Fibroblast of the conjunctiva (primary cell): ENCODE data around the gene RBCK1.
"Not testable (repeated sequence)": the region's sequence is repeated elsewhere in the genome, so short reads cannot be mapped to it uniquely, and the experiment has no call there.

ENCODE experiments used
- DNase-seq: peaks from one replicate; pipeline ENCODE4 v3.0.0-alpha.2; 2010; ENCODE audit warnings: low read depth

Gene RBCK1

DNA sequence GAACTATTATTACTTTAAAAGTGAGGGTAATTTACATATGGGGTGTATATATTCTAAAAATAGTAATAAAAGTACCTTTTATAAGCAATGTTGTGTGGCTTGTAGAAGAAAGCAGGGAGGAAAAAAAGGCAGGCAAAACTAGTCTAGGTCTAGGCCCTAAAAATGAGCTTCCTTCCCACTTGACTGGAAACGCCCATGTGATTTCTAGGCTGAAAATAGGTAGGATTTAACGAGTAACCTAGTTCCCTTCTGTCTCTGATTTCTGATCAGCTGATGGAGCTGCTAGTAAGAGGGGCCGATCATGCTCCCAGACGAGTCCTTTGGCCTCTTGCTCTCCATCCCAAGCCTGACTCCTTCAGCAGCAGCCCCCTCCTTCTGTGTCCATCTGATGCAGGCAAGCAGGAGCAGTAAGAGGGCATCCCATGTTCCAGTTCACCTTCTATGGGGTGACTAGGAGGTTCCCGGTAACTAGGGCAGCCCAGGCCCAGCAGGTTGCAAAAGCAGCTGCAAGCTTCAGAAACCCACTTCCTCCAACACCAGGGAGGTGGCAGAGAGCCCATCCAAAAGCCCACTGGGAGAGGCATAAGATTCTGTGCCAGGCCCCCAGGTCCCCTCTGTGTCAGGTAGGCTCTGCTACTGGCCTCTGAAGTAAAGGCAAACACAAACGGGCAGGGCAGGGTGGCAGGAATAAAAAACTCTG is 29.8 kb downstream of the RBCK1 start:
- DNase-seq, result no peak

DNA sequence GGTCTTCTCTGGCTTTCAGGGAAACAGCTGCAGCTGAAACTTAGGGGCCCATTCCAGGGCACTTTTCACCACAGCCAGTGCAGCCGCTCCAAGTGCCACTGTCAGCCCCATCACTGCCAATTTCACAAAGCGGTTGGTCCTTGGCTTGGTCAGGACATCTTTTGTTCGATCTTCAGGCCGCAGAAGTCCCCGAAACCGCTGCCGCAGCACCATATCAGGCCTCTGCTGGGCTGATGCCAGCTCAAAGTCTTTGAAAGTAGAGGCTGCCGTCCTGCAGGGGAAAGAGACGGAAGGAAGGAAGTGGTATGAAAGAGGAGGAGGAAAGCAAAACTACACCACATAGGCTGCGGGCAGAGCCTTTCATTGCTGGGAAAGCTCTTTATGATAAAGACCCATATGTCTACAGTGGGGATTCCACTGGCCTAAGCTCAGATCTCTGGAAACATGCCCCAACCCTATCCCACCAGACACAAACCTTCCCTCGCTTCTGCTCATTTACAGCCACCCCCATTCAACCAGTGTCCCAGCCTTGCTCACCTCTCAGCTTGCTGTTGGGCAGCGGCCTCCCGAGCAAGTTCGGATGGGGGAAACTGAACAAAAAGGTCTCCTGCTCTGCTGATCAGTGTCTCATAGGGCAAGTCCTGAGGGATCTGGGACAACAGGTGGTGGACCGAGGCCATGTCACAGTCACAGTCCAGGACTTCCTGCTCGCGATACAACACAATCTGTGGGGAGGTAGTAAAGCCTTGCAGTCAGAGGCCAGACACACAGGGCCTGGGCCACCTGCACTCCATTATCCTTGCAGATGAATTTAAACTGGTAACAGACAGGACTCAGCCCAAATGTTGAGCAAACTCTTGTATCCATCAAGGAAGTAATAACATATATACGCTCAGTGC is 30.7 kb downstream of the RBCK1 start:
- no peak for DNase-seq

DNA sequence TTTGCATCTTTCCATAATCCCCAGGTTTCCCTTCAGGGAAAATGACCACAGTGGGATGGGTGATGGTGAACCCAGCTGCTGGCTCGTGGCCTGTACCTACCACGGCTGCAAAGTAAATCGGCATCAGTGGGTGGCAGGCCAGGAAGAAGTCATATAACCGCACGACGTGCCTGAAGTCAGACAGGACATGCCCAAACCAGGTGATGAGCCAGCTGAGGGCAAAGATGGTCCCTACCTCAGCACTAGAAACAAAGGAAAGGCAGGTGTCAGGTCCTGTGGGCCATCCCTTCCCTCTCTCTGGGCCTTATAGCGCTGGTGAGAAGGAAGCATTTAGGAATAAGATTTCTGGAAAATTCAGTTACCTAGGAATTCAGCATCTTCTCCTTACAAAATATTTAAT is 32.0 kb downstream of the RBCK1 start:
- DNase-seq, result no peak

DNA sequence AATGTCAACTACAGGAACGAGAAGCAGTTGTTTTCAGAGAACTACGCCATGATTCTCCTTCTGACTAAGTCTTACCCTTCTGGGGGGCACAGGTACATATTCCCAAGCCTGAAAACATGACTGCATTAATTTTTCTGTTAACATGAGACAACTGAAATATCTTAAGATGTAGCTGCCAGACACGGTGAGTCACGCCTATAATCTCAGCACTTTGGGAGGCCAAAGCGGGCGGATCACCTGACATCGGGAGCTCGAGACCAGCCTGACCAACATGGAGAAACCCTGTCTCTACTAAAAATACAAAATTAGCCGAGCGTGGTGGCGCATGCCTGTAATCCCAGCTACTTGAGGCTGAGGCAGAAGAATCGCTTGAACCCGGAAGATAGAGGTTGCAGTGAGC is 32.5 kb downstream of the RBCK1 start:
- no peak for DNase-seq

DNA sequence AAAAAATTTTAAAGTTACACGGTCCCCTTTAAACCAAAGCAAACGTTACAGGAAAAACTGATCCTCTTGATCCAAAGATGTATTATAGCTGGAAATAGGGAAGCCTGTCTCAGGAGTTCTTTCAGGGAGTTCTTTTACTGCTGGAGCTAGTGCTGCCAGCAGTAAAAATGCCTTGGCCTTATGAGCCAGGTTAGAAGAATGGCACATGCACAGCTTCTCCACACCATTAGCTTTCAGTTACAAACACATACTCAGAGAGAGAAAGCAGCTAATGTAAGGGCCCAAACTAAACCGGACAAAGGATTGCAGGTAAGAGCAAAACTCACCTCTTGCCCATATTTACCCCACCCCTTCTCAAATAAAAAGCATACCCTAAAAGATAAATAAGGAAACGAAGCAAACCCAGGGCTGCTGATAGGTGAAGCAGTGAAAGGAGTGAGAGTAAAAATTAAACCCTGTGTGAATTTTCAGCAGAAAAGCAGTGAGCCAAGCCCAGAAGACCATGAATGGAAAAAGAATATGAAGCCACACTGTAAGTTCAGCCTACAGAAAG is 35.2 kb downstream of the RBCK1 start:
- no peak for DNase-seq

DNA sequence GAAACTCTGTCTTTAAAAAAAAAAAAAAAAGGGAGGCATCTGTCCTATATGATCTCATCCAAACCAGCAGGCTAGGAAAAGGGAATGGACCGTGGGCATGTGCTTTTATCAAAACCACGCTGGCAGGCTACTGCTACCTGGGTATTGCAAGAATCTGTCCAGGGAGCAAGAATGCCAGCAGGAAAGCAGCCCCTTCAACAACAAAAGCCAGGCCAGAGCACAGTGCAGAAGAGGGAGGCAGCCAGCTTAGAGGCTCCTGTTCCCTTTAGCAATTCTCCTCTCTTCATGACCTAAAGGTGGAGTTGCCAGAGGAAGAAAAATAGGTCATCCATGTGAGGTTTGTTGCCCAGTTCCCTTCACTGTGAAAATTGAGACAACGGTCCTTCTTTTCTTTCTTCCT is 36.0 kb downstream of the RBCK1 start:
- no peak for DNase-seq

DNA sequence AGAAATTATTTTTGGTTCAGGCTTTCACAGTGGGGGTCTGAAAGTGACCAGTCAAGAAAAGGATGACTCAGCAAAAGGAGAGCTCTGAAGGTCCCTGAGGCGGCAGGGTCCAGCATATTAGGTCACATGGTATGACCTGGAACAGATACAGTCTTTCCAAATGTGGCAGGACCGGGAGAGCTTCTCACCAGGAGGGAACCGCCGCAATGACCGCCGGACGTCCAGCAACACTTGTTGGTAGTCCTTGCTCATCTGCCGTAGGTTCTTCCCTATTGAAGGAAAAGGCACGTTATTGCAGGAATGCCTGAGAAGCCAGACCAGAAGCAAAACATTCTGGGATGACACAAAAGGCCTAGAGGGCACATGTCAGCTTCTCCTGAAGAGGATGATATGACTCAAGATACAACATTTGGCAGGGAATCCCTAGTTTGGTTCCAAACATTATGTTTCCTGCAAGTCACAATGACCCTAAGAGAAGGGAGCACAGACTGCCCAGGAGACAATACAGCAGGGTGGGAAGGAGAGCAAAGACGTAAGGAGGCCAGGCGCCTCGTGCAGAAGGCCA is 36.8 kb downstream of the RBCK1 start:
- DNase-seq, result no peak

DNA sequence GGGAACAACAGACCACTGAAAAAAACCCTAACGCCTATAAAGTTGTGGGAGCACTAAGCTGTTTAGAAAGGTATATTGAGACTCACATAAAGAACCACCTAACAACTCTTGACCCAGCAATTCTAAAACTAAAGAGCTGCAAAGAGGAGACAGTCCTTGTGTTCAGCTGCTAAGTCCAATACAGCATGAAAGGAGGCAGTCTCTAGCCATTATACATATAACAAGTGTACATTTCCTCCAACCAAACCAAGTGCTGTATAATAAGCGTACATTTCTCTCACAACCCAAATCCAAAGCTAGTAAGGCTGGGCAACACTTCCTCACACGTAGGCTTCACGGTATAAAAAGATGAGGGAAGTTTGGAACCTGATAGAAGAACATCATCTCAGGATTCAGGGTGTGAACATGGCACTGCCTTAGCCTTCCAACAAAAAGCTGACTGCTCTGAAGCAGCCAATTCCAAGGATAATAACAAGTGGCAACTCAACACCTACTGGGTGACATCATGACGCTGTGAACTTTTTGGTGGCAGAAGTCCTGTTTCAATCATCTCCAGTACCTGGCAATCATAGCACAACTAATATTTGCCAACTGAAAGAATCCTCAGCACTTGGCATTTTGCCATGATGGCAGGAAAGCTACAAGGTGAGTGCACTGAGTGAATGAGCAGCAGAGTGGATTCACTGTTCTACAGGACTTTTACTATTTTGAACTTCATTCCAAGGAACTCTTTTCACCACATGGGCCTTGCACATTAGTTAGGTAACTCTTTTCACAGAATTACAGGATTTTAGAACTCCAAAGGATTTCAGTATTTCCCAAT is 37.6 kb downstream of the RBCK1 start:
- DNase-seq, result no peak

DNA sequence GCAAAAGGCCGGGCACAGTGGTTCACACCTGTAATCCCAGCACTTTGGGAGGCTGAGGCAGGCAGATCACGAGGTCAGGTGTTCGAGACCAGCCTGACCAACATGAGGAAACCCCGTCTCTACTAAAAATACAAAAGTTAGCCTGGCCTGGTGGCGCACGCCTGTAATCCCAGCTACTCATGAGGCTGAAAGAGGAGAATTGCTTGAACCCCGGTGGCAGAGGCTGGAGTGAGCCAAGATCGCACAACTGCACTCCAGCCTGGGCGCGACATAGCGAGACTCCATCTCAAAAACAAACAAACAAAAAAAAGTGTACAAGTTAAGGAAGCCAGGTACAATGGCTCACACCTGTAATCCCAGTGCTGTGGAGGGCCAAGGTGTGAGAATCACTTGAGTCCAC is 43.9 kb downstream of the RBCK1 start:
- DNase-seq, result not testable (repeated sequence)

DNA sequence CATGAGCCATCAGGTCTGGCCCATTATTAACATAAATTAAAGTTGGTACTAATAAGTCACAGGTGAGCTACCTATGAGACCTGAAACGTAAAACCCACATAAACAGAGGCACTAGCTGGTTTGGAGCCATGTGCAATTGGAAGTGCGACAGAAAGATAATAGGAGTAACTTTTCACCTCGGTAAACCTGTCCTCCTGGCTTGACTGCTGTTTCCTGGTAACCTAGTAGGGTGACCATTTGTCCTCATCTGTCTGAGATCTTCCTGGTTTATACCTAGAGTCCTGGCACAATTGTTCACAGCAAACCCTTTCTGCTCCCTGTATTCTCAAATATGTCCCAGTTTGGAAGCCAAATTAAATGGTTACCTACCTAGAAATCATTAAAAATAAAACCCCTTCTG is 46.9 kb downstream of the RBCK1 start:
- no peak for DNase-seq

DNA sequence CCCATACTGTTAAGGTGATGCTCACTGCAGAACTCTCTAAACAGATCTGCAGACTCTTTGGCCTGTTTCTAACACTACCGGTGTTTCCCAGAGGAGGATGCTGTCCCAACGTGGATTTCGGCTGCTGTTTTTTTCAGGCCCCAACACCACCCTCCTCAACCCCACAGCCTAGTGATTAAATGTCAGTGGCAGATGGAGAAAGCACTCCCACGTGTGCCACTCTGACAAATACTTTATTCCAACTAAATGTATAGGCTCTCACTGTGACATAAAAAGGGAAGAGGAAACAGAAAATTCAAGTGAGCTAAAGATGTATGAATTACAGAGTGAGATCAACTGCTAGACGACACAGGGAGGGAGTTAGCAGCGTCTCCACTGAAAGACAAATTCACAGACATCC is 50.7 kb downstream of the RBCK1 start:
- DNase-seq, result no peak

DNA sequence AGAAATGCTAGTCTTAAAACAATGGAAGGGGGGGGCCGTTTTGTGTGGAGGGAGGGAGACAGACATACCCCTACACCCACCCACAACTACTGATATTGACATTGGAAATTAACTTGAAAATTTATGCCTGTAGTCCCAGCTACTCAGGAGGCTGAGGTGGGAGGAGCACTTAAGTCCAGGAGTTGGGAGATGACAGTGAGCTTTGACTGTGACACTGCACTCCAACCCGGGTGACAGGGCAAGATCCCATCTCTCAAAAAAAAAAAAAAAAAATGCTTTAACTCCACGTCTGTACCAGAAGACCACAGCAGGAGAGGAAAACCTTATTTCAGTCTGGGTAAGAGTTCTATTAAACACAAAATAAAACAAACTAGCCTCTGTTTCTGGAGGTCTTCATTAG is 52.1 kb downstream of the RBCK1 start:
- no peak for DNase-seq

DNA sequence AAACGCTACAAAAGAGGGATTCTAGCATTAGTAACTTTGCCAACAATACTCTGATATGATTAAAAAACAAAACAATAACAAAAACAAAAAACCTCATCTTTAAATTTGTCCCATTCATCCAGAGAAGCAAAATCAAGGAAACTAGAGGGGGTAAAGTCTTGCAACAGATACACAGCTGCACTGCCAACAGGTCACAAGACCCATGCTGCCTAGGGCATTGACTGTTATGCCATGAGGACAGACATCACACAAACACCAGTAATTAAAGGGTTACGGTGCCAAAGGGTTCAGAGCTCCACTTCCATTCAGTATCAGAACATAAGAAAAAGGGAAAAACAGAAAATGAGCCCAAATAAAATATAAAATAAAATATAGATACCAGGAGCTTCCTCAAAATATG is 52.6 kb downstream of the RBCK1 start:
- DNase-seq, result no peak

DNA sequence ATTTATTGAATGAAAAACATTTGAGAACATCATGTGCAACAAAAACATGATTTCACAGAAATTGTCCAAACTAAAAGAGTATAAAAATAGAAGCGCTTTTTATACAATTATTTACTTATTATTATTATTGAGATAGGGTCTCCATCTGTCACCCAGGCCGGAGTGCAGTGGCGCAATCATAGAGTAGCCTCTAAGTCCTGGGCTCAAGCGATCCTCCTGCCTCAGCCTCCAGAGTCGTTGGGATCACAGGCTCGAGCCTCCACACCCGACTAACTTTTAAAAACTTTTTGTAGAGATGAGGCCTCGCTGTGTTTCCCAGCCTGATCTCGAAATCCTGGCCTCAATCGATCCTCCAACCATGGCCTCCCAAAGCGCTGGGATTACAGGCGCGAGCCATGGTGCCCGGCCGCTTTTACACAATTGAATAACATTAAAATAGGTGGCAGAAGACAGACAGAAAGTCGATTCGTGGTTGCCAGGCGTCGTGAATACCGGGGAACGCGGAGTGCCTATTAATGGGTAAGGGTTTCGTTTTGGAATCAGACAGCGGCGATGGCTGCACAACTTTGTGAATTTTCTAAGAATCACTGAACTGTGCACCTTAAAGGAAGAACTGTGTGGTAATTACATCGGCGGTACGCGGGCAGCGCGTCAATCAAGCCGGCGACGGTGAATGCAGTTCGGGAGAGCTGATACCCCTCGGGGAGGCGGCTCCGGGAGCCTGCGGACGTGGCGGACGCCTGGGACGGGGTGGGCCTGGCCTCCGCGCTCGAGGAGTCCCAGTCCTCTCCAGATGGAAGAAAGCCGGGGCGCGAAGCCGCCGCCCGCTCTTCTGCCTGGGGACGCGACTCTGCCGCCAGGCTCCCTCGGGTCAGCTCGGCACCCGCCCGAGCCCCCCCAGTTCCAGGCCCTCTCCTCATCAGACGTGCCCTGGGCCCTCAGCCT is 53.4 kb downstream of the RBCK1 start:
- no peak for DNase-seq

DNA sequence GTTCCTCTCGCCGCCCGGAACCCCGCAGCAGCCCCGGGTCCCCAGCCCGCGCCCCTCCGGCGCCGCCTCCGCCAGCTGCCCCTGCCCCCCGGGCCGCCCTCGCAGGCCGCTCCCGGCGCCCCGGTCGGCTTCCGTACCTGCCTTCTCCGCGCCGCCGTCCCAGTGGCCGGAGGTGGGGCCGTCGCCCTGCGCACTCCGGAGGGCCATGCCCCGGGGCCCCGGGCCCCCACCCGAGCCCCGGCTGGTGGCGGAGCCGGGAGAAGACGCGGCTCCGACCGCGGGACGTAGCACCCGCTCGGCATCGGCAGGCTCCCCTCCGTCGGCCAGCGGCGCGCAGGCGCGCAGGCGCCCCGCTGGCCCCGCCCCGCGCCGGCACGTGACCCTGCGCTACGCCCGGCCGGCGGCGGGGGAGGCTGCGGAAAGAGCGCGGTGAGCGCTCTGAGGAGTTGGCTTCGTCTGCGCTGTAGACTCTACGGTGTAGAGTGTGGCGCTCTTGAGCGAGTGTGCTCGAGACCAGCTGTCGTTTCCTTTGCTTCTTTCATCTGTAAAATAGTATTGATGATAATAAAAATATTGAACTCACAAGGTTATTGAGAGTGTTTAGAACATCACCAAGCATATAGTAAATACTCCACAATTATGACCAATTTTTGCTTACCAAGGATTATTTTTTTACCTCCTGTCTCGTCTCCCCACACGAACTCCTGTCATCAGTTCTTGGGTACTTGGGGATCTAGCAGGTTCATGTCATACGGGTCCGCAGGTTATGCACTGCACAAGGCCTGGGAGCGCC is 54.3 kb downstream of the RBCK1 start, which contains the start of gene TBC1D20:
Gene TBC1D20, minus strand, starts transcription at position 335 of the 793 bp plus-strand sequence. Its CDS starts 128 bp downstream, at position 207.
- peak; percentile 66 for DNase-seq

DNA sequence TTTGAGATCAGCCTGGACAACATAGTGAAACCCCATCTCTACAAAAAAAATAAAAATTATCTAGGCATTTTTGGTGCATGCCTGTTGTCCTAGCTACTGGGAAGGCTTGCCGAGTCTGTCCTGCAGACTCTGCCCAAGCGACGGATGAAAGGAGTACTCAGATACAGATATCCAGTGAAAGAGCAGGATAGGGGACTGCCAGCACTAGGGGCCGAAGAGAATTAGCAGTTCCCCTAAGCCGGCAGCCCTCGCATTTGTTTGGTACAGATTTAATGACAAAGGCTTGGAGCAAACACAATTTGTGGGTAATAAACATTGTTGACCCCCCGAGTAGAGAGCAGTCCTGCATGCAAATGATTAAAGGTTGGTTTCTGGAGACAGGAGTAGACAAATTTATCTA is 59.7 kb downstream of the RBCK1 start:
- DNase-seq, result no peak

DNA sequence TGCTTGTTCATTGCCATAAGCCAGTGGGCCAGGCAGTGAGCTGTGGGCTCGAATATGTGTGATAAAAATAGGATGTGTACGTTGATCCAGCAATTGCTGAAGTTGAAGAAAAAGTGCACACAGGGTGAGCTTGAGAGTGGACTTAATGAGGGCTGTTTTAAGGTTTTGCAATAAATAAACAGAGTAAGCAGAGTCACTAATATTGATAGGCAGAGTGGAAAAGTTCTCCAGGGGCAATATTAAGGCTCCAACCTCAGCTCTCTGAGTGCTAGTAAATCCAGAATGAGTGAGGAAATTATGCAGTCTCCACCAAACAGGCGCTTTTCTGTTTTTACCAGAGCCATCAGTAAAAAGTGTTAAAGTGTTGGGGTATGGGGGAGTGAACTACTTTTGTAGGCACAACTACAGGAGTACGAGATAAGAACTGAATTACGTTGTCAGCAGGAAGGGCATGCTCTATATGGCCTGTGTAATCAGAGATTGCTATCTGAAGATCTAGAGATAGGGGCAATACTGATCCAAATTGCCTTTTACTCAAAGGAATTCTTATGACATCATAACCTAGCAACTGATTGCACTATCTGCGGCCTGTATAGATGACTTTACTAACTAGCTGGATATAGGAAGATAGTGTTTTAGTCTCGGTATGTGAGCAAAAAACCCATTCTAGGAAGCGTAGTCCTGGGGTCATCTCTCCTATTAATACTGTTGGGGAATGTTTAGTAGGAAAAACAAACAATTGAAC is 61.8 kb downstream of the RBCK1 start:
- no peak for DNase-seq

DNA sequence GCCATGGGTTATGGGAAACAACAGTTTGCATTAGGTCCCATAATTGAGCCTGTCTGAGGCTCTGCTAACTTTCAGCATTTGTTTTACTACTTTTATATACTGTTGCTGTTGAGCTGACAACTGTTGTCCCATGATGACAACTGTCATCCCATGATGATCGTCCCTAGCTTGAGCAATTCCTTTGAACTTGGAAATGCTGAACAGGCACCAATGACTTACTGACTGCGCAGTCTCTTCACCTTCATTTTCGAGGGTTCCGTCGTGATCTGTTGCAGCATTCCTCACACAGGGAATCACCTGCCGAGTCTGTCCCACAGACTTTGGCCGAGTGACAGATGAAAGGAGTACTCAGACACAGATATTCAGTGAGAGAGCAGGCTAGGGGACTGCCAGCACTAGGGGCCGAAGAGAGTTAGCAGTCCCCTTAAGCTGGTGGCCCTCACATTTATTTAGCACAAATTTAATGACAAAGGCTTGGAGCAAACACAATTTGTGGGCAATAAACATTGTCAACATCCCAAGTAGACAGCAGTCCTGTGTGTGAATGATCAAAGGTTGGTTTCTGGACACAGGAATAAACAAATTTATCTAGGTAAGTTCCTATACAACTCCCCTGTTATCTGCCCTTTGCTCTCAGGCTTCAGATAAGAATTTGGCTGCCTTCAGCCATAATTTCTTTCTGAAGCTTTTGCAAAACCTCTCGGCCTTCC is 64.2 kb downstream of the RBCK1 start:
- DNase-seq, result no peak
